ENCODE measurements around the gene TTC3. TPM values are rescaled to one million over a fixed set of nuclear protein-coding genes. Genes with fewer than 3 reads are reported as not detected.

Gene TTC3
- total RNA-seq, 1 experiment from 2014 or later, result 121 TPM

DNA sequence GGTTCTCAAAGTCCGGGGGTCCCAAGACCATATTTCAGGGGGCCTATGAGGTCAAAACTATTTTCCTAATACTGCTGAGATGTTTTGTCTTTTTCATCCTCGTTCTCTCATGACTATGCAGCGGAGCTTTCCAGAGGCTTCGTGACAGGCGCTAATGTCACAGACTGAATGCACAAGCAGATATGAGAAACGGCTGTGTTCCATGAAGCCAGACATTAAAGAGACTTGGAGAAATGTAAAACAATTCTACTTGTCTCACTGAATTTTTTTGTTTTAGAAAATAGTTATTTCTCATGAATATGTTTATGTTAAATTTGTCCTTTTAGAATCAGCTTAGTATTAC is 10.5 kb upstream of the TTC3 start:
- Histone ChIP-seq H3K27me3 (ENCODE audit: low read length) (no peaks in the 10 kb centered on the region), H3K4me2 (ENCODE audit: low read length) (no peak overlapping the region), H3K27ac (ENCODE audit: low read length) (no peak overlapping the region), H4K20me1 (ENCODE audit: low read length) (no peaks in the 10 kb centered on the region), H3K9me3 (ENCODE audit: low read length) (no peaks in the 10 kb centered on the region), H3F3A (ENCODE audit: low read length, unreplicated experiment) (no peaks in the 10 kb centered on the region), H3K4me1 (ENCODE audit: insufficient read depth, low read length) (peaks cover 16% of the 10 kb centered on the region), H3K4me3 (ENCODE audit: low read length) (no peak overlapping the region), H3K9me2 (replicated peaks; ENCODE audit: low read length) (no peaks in the 10 kb centered on the region), H3K36me3 (ENCODE audit: low read depth, low read length) (peaks cover 9% of the 10 kb centered on the region; the same call in 1 of the 2 replicates), H3K79me2 (ENCODE audit: low read length) (no peaks in the 10 kb centered on the region), H3K9ac (ENCODE audit: low read length) (no peak overlapping the region), H2AFZ (ENCODE audit: low read length) (no peak overlapping the region)
- BruUV-seq (replicated peaks), result no TSS peak
- TF ChIP-seq CTCF (conservative IDR thresholded peaks at IDR 0.05; ENCODE audit: low read depth, low read length), result no peak
- no peak for TF ChIP-seq EZH2 (IDR thresholded peaks at IDR 0.05; ENCODE audit: low read length, unreplicated experiment)
- TF ChIP-seq EZH2phosphoT487 (IDR thresholded peaks at IDR 0.05; ENCODE audit: borderline replicate concordance, low read length), result no peak
- ATAC-seq, result no peak
- POLR2A ChIA-PET (ENCODE audit: unreplicated experiment), result no interaction called here
- CTCF ChIA-PET, result no interaction called here
- no peak for DNase-seq
- intact Hi-C loops (cut with micrococcal nuclease), result no loop called here

GRCh38 chr21:37063433-37063832 is 9.6 kb upstream of the TTC3 start:
- POLR2A ChIA-PET (ENCODE audit: unreplicated experiment), result no interaction called here
- BruUV-seq (replicated peaks), result no TSS peak

GRCh38 chr21:37064841-37065240 is 8.2 kb upstream of the TTC3 start:
- peaks cover 9% of the 10 kb centered on the region; the same call in 1 of the 2 replicates for H3K36me3 ChIP-seq (ENCODE audit: low read depth, low read length)
- no peaks in the 10 kb centered on the region for H3K9me3 ChIP-seq (ENCODE audit: low read length)
- POLR2A ChIA-PET (ENCODE audit: unreplicated experiment), result no interaction called here
- H2AFZ ChIP-seq (ENCODE audit: low read length), result no peak overlapping the region
- H3K9ac ChIP-seq (ENCODE audit: low read length), result no peak overlapping the region
- no peaks in the 10 kb centered on the region for H3K27me3 ChIP-seq (ENCODE audit: low read length)
- CTCF ChIA-PET, result no interaction called here
- TF ChIP-seq CTCF (conservative IDR thresholded peaks at IDR 0.05; ENCODE audit: low read depth, low read length) (no peak), EZH2 (IDR thresholded peaks at IDR 0.05; ENCODE audit: low read length, unreplicated experiment) (no peak), EZH2phosphoT487 (IDR thresholded peaks at IDR 0.05; ENCODE audit: borderline replicate concordance, low read length) (no peak)
- H3K79me2 ChIP-seq (ENCODE audit: low read length), result no peaks in the 10 kb centered on the region
- DNase-seq (no peak), ATAC-seq (no peak)
- H3K4me2 ChIP-seq (ENCODE audit: low read length), result no peak overlapping the region
- no peaks in the 10 kb centered on the region for H3K9me2 ChIP-seq (replicated peaks; ENCODE audit: low read length)
- H3F3A ChIP-seq (ENCODE audit: low read length, unreplicated experiment), result no peaks in the 10 kb centered on the region
- H3K4me3 ChIP-seq (ENCODE audit: low read length), result no peak overlapping the region
- H3K4me1 ChIP-seq (ENCODE audit: insufficient read depth, low read length), result peaks cover 15% of the 10 kb centered on the region
- intact Hi-C loops (cut with micrococcal nuclease), result no loop called here
- H3K27ac ChIP-seq (ENCODE audit: low read length), result no peak overlapping the region
- no TSS peak for BruUV-seq (replicated peaks)
- no peaks in the 10 kb centered on the region for H4K20me1 ChIP-seq (ENCODE audit: low read length)

More at GRCh38 chr21:37063433-37063832, 9.6 kb upstream of the TTC3 start:
- Histone ChIP-seq H3K9ac (ENCODE audit: low read length) (no peak overlapping the region), H3K36me3 (ENCODE audit: low read depth, low read length) (peaks cover 9% of the 10 kb centered on the region; the same call in 1 of the 2 replicates), H3K9me3 (ENCODE audit: low read length) (no peaks in the 10 kb centered on the region), H3K4me3 (ENCODE audit: low read length) (no peak overlapping the region), H3K27me3 (ENCODE audit: low read length) (no peaks in the 10 kb centered on the region), H3K4me2 (ENCODE audit: low read length) (no peak overlapping the region), H2AFZ (ENCODE audit: low read length) (no peak overlapping the region), H3K27ac (ENCODE audit: low read length) (no peak overlapping the region), H4K20me1 (ENCODE audit: low read length) (no peaks in the 10 kb centered on the region), H3K79me2 (ENCODE audit: low read length) (no peaks in the 10 kb centered on the region), H3K4me1 (ENCODE audit: insufficient read depth, low read length) (peaks cover 16% of the 10 kb centered on the region), H3K9me2 (replicated peaks; ENCODE audit: low read length) (no peaks in the 10 kb centered on the region), H3F3A (ENCODE audit: low read length, unreplicated experiment) (no peaks in the 10 kb centered on the region)
- intact Hi-C loops (cut with micrococcal nuclease), result no loop called here
- ATAC-seq (no peak), DNase-seq (no peak)
- CTCF ChIA-PET, result no interaction called here
- TF ChIP-seq EZH2 (IDR thresholded peaks at IDR 0.05; ENCODE audit: low read length, unreplicated experiment) (no peak), EZH2phosphoT487 (IDR thresholded peaks at IDR 0.05; ENCODE audit: borderline replicate concordance, low read length) (no peak), CTCF (conservative IDR thresholded peaks at IDR 0.05; ENCODE audit: low read depth, low read length) (no peak)
